Spinal cord (tissue), 10 donors: ENCODE data around the gene DEGS2. TPM values are rescaled to one million over a fixed set of nuclear protein-coding genes. Genes with fewer than 3 reads are reported as not detected.

Experiments
- DNase-seq, 6 donors: peaks; one replicate each; pipeline versions ENCODE4 v3.0.0 to v3.0.0-alpha.2; 2013 to 2015; ENCODE audit warnings: low spot score in 6 of 6, low read depth in 4 of 6
- H3K27ac ChIP-seq: one replicate; pipeline ENCODE4 v1.5.1; 2013; ENCODE audit warnings: low read depth, low read length, control low read depth
- H3K27me3 ChIP-seq: one replicate; pipeline ENCODE4 v1.6.1; 2013; ENCODE audit warnings: low read length; ENCODE audit not compliant: control insufficient read depth, insufficient read depth
- H3K36me3 ChIP-seq: one replicate; pipeline ENCODE4 v1.6.1; 2013; ENCODE audit warnings: low read length; ENCODE audit not compliant: control insufficient read depth, insufficient read depth
- H3K4me1 ChIP-seq: one replicate; pipeline ENCODE4 v1.6.1; 2013; ENCODE audit warnings: low read length; ENCODE audit not compliant: control insufficient read depth, insufficient read depth
- H3K4me3 ChIP-seq: one replicate; pipeline ENCODE4 v1.5.1; 2013; ENCODE audit warnings: low read depth, low read length, control low read depth
- H3K9me3 ChIP-seq: one replicate; pipeline ENCODE4 v1.6.1; 2013; ENCODE audit warnings: low read length; ENCODE audit not compliant: control insufficient read depth, insufficient read depth
- WGBS: methylation state at CpG from one replicate; pipeline ENCODE4 v1.1.5; 2013; ENCODE audit warnings: missing lambda C conversion rate; ENCODE audit not compliant: insufficient coverage; 5-methylcytosine and 5-hydroxymethylcytosine counted together
- polyA plus RNA-seq, 2 donors: library from polyadenylated mRNA; unstranded; fragments of 120-200 nt; gene quantifications; one replicate each; pipeline ENCODE4 v1.2.1, GENCODE V29; 2013; ENCODE audit not compliant: insufficient read length in 2 of 2
- total RNA-seq, 2 donors: library from RNA; depleted of rRNA in 1 of 2; stranded (reverse); fragments of 120-200 nt in 1 of 2; fragments of >200 nt in 1 of 2; gene quantifications; one replicate each; pipeline versions ENCODE4 v1.2.3 to v1.2.4, GENCODE V29; 2013 to 2014
- donor health status: healthy.

Gene DEGS2
- total and polyA plus RNA-seq, 4 donors = 0.99 to 7.4 (median 3.6) TPM

DNA sequence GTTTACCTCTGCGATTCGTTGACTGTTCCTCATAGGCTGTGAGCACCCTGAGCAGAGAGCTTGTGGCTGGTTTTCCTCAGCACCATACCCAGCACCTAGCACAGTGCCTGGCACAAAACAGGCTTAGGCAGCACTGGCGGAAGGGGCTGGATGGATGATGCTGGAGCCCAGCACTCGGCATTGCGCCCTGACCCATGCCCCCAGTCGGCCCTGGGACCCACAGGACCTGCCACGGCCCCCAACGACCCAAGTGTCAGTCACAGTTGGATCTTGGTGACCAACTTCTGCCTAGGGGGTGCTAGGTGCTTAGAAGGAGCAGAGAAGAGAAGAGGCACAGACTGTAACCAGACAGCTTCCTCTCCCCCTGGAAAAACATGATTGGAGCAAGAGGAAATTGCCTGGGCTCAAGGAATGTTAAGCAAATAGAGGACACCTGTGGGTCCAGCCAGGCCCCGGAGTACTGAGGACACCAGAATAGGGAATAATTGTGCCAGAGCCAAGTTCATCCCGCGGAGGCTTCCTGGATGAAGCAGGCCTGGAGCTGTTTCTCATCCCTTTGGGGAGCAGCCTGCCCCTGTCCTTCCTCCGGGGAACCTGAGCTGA, 31.5 kb downstream of the DEGS2 start:
- Histone ChIP-seq H3K9me3 (no peaks in the 10 kb centered on the region), H3K4me1 (peaks cover 8% of the 10 kb centered on the region), H3K4me3 (no peak overlapping the region), H3K36me3 (peaks cover 85% of the 10 kb centered on the region), H3K27me3 (no peaks in the 10 kb centered on the region), H3K27ac (no peak overlapping the region)
- 89% methylated on average over 12 of the region's 12 CpGs for WGBS
- DNase-seq = no peak

DNA sequence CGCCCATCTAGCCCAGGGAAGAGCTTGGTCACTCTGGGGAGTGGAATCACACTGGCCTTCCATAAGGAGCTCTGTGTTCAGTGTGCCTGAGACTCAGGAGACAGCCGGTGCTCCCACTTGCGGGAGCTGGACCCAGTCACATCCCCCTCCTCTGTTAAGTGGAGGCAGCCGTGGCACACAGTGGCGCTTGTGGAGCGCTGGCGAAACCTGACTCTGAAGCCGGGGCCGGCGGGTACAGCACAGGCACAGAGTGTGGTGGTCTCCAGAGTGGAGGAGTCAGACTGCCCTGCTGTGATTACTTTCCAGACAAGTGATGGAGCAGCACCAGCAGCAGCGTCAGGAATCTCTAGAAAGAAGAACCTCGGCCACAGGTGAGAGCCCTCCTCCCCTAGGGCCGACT, 33.0 kb downstream of the DEGS2 start:
- DNase-seq = no peak
- 98% methylated on average over 10 of the region's 13 CpGs for WGBS
- Histone ChIP-seq H3K4me1 (peaks cover 8% of the 10 kb centered on the region), H3K27ac (no peak overlapping the region), H3K36me3 (peaks cover 76% of the 10 kb centered on the region), H3K9me3 (no peaks in the 10 kb centered on the region), H3K4me3 (no peak overlapping the region), H3K27me3 (no peaks in the 10 kb centered on the region)

DNA sequence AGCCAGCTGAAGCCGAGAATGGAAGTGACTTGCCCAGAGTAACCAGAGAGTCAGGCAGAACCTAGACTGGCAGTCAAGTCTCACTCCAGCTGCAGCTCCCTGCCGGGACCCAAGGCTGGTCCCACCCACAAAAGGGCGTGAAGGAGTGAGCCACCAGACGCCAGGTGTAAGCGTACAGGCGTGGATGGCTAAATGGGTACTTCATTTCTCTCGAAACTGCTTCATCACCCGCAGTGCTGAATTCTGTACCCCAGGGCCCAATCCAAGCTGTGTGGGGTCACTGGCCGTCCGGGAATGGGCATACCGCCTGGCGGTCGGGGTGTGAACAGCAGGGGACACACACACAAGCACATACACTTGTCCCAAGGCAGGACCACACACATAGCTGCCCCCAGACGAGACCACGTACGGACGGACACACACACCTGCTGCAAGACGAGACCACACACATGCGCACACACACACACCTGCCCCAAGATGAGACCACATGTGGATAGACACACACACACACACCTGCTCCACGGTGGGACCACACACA, 34.8 kb downstream of the DEGS2 start:
- H3K36me3 ChIP-seq = peaks cover 72% of the 10 kb centered on the region
- H3K4me1 ChIP-seq = peaks cover 17% of the 10 kb centered on the region
- H3K4me3 ChIP-seq = no peak overlapping the region
- H3K9me3 ChIP-seq = no peaks in the 10 kb centered on the region
- H3K27me3 ChIP-seq = no peaks in the 10 kb centered on the region
- WGBS = 86% methylated on average over 20 of the region's 20 CpGs
- no peak for DNase-seq
- no peak overlapping the region for H3K27ac ChIP-seq

DNA sequence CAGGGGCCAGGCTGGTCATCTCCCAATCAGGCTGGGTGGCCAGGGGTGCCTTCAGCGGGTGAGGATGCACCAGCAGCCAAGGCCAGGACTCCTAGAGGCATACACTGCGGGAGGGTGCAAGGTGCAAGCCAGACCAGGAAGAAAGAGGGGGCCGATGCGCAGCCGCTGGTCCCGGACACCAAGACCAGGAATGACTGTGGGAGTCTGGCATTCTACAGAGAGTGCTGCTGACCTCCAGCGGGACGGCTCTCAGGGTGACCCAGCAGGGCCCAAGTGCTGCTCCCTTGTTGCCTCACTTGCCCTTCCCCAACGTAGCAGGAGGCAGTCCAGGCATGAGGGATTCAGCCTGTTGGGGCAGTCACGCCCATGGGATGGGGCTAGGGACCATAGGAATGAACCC, 35.8 kb downstream of the DEGS2 start:
- Histone ChIP-seq H3K4me1 (peaks cover 17% of the 10 kb centered on the region), H3K4me3 (no peak overlapping the region), H3K9me3 (no peaks in the 10 kb centered on the region), H3K27ac (no peak overlapping the region), H3K27me3 (no peaks in the 10 kb centered on the region), H3K36me3 (peaks cover 76% of the 10 kb centered on the region)
- WGBS = 97% methylated on average over 9 of the region's 10 CpGs
- DNase-seq = no peak

DNA sequence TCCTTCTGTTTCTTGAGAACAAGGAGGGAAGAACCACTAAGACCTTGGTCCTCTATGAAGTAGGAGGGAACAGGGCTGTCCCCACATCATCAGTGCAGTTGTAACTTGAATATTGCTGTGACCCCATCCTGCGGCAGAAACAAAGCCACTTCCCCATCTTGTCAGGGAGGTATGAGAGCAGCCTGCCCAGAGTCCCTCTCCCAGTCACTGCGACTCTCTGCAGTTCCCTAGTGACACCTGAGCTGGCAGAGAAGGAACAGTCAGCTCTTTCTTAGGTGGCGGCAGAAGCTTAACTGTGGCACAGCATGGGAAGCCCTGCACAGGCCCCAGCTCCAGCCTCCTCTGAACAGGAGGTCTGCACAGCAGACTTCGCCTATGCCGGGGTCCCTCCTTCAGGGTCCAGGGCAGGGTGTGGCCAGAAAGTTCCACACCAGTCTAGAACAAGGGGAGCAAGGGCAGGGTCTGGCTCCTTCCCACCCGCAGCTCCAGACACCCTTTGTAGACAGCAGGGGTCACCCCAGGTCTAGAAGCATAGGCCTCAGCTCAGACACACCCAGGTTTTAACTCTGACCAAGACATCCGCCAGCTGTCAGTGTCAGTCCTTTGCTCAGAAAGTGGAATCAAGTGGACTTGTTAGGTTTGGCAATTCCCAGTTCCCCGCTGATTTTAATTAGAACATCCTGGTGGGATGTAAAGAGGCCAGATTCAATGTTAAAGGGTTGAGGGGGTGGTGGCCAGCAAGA, 36.8 kb downstream of the DEGS2 start:
- H3K4me1 ChIP-seq = peaks cover 13% of the 10 kb centered on the region
- H3K4me3 ChIP-seq = no peak overlapping the region
- no peaks in the 10 kb centered on the region for H3K9me3 ChIP-seq
- no peaks in the 10 kb centered on the region for H3K27me3 ChIP-seq
- DNase-seq = no peak
- peaks cover 72% of the 10 kb centered on the region for H3K36me3 ChIP-seq
- whole genome bisulfite sequencing = 90% methylated on average over 8 of the region's 8 CpGs
- no peak overlapping the region for H3K27ac ChIP-seq

DNA sequence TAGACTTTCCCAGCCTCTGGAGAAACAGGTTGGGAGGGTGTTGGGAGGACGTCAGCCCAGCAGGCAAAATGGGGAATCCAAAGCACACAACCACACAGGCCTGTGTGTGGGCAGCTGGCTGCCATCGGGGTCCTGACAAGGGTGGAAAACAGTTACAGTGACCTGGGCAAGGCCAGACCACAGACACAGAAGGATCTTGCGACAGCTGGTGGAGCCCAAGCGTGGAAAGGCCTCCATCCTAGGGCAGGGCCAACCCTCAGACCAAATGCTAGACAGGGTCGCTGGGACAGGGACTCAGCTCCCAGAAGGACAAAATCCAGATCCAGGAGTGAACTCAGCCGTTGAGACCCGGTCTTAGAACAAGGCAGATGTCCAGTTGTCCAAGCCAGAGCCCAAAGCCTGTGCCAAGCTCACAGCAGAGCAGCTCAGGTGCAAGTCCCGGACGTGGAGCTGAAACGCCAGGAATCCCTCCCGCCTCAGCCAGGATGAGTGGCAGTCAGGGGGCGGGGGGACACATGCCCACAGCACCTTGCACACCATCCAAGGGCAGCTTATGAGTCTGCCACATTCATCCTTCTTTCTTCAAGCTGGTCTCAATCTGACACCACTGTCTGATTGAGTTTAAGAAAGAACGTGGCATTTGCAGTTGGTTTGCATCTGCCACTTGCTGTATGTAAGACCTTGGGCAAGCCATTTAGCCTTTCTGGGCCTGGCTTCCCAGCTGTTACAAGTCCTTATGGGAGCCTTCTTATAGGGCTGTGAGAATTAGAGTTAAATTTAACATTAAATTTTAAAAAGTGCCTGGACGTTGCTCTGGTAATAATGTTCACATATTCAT, 37.6 kb downstream of the DEGS2 start:
- no peak overlapping the region for H3K27ac ChIP-seq
- H3K4me3 ChIP-seq = no peak overlapping the region
- H3K27me3 ChIP-seq = no peaks in the 10 kb centered on the region
- H3K4me1 ChIP-seq = peaks cover 13% of the 10 kb centered on the region
- WGBS = 91% methylated on average over 12 of the region's 14 CpGs
- DNase-seq = no peak
- no peaks in the 10 kb centered on the region for H3K9me3 ChIP-seq
- peaks cover 68% of the 10 kb centered on the region for H3K36me3 ChIP-seq

DNA sequence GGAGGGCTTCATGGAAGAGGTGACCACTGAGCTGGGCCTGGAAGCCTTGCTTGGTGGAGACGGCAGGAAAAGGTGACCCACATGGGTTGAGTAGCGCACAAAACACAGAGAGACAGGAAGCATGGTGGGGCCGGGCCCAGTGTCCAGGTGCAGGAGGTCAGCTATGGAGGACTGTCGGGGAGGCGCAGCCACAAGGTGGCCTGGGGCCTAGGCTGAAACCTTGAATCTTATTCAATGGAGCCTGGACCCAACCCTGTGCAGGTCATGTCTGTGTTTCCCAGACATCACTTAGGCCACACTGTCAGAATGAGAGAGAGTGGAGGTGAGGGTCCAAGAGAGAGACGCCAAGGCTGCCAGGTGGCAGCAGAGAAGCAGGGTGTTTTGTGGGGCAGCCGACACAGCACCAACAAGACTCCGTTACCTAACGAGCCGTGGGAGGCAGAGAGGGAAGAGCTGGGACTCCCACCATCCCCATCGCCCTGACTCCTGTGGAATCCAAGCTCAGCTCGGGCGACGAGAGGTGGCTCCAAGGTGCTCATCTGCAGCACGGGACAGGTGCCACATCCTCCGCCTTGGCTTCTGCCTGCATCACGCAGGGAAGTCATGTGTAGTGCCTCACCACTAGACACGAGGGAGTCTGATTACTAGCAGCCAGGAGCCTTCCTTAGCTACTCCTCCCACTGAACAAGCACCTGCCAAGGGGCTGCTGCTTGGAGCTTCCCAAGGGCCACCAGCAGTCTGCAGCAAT, 38.7 kb downstream of the DEGS2 start:
- no peaks in the 10 kb centered on the region for H3K27me3 ChIP-seq
- no peaks in the 10 kb centered on the region for H3K9me3 ChIP-seq
- no peak for DNase-seq
- no peak overlapping the region for H3K4me3 ChIP-seq
- WGBS = 89% methylated on average over 18 of the region's 18 CpGs
- H3K4me1 ChIP-seq = peaks cover 25% of the 10 kb centered on the region
- no peak overlapping the region for H3K27ac ChIP-seq
- H3K36me3 ChIP-seq = peaks cover 58% of the 10 kb centered on the region

DNA sequence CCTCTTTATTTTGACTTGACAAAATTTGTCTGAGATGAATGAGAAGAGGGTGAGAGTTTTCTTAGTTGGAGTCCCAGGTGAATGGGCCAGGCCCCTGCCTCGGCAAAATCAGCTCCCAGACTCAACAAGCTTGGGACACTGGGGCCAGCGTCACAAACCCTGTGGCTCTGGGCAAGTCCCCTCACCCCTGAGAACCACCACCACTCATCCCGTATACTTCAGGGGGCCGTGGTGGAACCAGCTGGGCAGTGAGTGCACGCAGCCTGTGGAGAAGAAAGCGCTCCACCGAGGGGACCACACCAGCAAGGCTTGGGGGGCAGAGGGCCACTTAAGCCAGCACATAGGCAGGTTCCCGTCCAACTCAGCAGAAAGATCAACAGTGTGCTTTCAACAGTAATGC, 40.2 kb downstream of the DEGS2 start:
- Histone ChIP-seq H3K4me3 (no peak overlapping the region), H3K9me3 (no peaks in the 10 kb centered on the region), H3K27ac (no peak overlapping the region), H3K4me1 (peaks cover 38% of the 10 kb centered on the region), H3K36me3 (peaks cover 52% of the 10 kb centered on the region), H3K27me3 (no peaks in the 10 kb centered on the region)
- DNase-seq = no peak
- 77% methylated on average over 6 of the region's 8 CpGs for WGBS

DNA sequence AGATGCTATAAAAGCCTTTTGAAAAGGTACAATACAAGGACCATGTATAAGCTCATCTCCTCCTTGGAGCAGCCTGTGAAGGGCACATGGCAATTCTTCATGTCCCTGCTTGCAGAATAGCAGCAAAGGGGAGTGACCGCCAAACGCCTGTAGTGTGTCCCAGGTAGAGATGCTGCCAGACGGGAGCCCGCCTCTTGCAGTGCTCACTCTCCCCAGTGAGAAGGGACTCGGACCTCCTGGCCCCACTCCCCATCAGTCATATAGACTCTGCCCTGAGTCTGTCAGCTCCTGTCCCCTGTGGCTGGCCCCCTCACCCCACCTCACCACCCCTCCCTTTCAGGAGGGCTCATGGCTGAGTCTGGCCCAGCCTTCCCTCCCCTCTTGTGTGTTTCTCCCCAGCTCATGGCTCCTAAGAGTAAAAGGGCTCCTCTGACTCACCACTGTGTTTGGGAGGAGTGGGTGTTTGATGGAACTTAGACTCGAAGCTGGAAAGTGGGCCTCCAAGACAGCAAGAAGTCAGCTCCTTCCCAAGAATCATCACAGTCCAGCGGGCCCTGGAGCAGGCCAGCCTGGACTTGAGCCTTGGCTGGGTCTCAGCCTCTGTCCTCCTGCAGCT, 40.9 kb downstream of the DEGS2 start:
- DNase-seq = no peak
- no peaks in the 10 kb centered on the region for H3K27me3 ChIP-seq

More for the DNA sequence above, 40.9 kb downstream of the DEGS2 start:
- Histone ChIP-seq H3K9me3 (no peaks in the 10 kb centered on the region), H3K27ac (no peak overlapping the region), H3K4me3 (no peak overlapping the region), H3K36me3 (peaks cover 50% of the 10 kb centered on the region), H3K4me1 (peaks cover 39% of the 10 kb centered on the region)
- WGBS = 85% methylated on average over 6 of the region's 7 CpGs
